Tibial nerve (tissue), 4 donors: ENCODE results near the gene ZFTA.
A peak's percentile ranks its signal among the peaks of the same experiment; 100 is the strongest.

Experiments
- EP300 ChIP-seq, 2 donors: sonication (generic); formaldehyde crosslinking; IDR thresholded peaks; one replicate each; pipeline ENCODE4 v1.6.1; 2017; ENCODE audit warnings: antibody characterized with exemption in 2 of 2, mild to moderate bottlenecking in 1 of 2
- POLR2A ChIP-seq, 2 donors: fragments of 450-650 bp; IDR thresholded peaks; one replicate each; pipeline ENCODE4 v1.6.1; 2017; ENCODE audit warnings: antibody characterized with exemption in 2 of 2, mild to moderate bottlenecking in 2 of 2, moderate library complexity in 2 of 2
- TF ChIP-seq, protein P1 (sequence below), 5 experiments: fragments of 200-600 bp in 3 of 5; fragments of 450-650 bp in 2 of 5; sonication (generic) in 3 of 5; IDR thresholded peaks; one replicate each; pipeline ENCODE4 v1.5.1; 2016 to 2019; ENCODE audit warnings: antibody characterized with exemption in 5 of 5, mild to moderate bottlenecking in 3 of 5, moderate library complexity in 2 of 5

- TF ChIP-seq, protein P1, sequence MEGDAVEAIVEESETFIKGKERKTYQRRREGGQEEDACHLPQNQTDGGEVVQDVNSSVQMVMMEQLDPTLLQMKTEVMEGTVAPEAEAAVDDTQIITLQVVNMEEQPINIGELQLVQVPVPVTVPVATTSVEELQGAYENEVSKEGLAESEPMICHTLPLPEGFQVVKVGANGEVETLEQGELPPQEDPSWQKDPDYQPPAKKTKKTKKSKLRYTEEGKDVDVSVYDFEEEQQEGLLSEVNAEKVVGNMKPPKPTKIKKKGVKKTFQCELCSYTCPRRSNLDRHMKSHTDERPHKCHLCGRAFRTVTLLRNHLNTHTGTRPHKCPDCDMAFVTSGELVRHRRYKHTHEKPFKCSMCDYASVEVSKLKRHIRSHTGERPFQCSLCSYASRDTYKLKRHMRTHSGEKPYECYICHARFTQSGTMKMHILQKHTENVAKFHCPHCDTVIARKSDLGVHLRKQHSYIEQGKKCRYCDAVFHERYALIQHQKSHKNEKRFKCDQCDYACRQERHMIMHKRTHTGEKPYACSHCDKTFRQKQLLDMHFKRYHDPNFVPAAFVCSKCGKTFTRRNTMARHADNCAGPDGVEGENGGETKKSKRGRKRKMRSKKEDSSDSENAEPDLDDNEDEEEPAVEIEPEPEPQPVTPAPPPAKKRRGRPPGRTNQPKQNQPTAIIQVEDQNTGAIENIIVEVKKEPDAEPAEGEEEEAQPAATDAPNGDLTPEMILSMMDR (IDR thresholded peaks at IDR 0.05), result peak; percentile 68 to 98 (median 96)
- TF ChIP-seq POLR2A (IDR thresholded peaks at IDR 0.05), result no peak
- no peak for TF ChIP-seq EP300 (IDR thresholded peaks at IDR 0.05)
These were observed at the start of gene ZFTA for GRCh38 chr11:63768237-63769041.
